VCaP (cell line): ENCODE data around the gene TENM4.

ENCODE experiments used
- H3K27ac ChIP-seq: fragments of 450-650 bp; 2 replicates; pipeline ENCODE4 v1.5.1; 2017
- CTCF ChIP-seq: fragments of 450-650 bp; conservative IDR thresholded peaks from 2 replicates; pipeline ENCODE4 v1.5.1; 2017; ENCODE audit warnings: mild to moderate bottlenecking, moderate library complexity

Gene TENM4

GRCh38 chr11:78930810-78931523 is 509.9 kb downstream of the TENM4 start:
- peak overlapping the region; percentile 7; the same call in 1 of the 2 replicates for H3K27ac ChIP-seq
- TF ChIP-seq CTCF = no peak

- no peak overlapping the region for H3K27ac ChIP-seq
- TF ChIP-seq CTCF = no peak
These were observed 511.0 kb downstream of the TENM4 start for GRCh38 chr11:78929906-78930220.

- no peak overlapping the region for H3K27ac ChIP-seq
- TF ChIP-seq CTCF = no peak
These were observed 511.5 kb downstream of the TENM4 start for GRCh38 chr11:78929207-78929905.

- TF ChIP-seq CTCF = no peak
- H3K27ac ChIP-seq = no peak overlapping the region
These were observed 513.3 kb downstream of the TENM4 start for GRCh38 chr11:78927511-78927910.

- H3K27ac ChIP-seq = no peak overlapping the region
- no peak for TF ChIP-seq CTCF
These were observed 514.0 kb downstream of the TENM4 start for GRCh38 chr11:78926633-78927338.

- H3K27ac ChIP-seq = no peak overlapping the region
- no peak for TF ChIP-seq CTCF
These were observed 515.4 kb downstream of the TENM4 start for GRCh38 chr11:78925387-78925786.

GRCh38 chr11:78922859-78923625 is 517.8 kb downstream of the TENM4 start:
- H3K27ac ChIP-seq = no peak overlapping the region
- TF ChIP-seq CTCF = no peak
